ENCODE measurements around the gene CDH12. TPM values are rescaled to one million over a fixed set of nuclear protein-coding genes. Genes with fewer than 3 reads are reported as not detected.

Gene CDH12
- total and polyA plus RNA-seq, 10 of the 15 experiments (the other 5 are each of a cell fraction or from before 2014, with no cell fraction given): 0.03 to 0.16 TPM; not detected in 8

DNA sequence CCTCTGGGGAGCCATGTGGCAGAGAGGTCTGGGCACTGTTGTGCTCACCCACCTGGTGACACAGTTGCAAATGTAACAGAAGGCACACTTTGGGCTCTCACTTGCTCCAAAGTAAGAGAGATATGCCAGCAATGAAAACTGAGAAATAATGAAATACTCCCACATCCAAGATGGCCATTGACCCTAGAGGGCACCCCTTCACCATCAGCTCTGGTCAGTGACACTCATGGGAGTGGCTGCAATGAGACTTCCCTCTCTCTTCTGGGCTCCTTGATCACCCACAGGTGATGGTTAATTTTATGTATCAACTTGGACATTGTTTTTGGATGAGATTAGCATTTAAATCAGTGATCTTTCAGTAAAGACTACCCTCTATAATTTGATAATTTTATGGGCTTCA, 248.4 kb downstream of the CDH12 start:
- H3K9me3 ChIP-seq (replicated peaks; ENCODE audit: control insufficient read depth, insufficient read depth, low read length): no peaks in the 10 kb centered on the region
- intact Hi-C loops (cut with micrococcal nuclease; ENCODE audit: unreplicated experiment) (no loop called here), in situ Hi-C loops (cut with MboI) (no loop called here)
- no peaks in the 10 kb centered on the region for H3K4me1 ChIP-seq (ENCODE audit: control insufficient read depth, insufficient read depth, low read length)
- no TSS peak for BruUV-seq (replicated peaks)
- no peaks in the 10 kb centered on the region for H3K27me3 ChIP-seq (replicated peaks in 1 of 2; ENCODE audit: control insufficient read depth in 2 of 2, insufficient read depth in 2 of 2, low read length in 1 of 2)
- H3K36me3 ChIP-seq (ENCODE audit: control insufficient read depth in 2 of 2, insufficient read depth in 2 of 2, low read length in 1 of 2): no peaks in the 10 kb centered on the region
- H3K4me3 ChIP-seq: no peak overlapping the region
- no peak overlapping the region for H3K27ac ChIP-seq (ENCODE audit: control insufficient read depth, insufficient read depth)
- TF ChIP-seq NFIC (IDR thresholded peaks at IDR 0.05; ENCODE audit: low read depth, low read length) (no peak), FOXK2 (IDR thresholded peaks at IDR 0.05) (no peak), SPI1 (IDR thresholded peaks at IDR 0.05; ENCODE audit: borderline replicate concordance, insufficient read depth, low read depth, low read length) (no peak), ASH2L (IDR thresholded peaks at IDR 0.05; ENCODE audit: borderline replicate concordance, low read depth) (no peak), MXI1 (IDR thresholded peaks at IDR 0.05; ENCODE audit: low read depth, low read length) (no peak), POLR2AphosphoS5 (IDR thresholded peaks at IDR 0.05; ENCODE audit: low read length) (no peak), YBX1 (IDR thresholded peaks at IDR 0.05) (no peak), CREB1 (IDR thresholded peaks at IDR 0.05; ENCODE audit: low read depth) (no peak), MEF2A (IDR thresholded peaks at IDR 0.05; ENCODE audit: insufficient read depth, low read depth, low read length) (no peak)
- TF ChIP-seq, protein P1, sequence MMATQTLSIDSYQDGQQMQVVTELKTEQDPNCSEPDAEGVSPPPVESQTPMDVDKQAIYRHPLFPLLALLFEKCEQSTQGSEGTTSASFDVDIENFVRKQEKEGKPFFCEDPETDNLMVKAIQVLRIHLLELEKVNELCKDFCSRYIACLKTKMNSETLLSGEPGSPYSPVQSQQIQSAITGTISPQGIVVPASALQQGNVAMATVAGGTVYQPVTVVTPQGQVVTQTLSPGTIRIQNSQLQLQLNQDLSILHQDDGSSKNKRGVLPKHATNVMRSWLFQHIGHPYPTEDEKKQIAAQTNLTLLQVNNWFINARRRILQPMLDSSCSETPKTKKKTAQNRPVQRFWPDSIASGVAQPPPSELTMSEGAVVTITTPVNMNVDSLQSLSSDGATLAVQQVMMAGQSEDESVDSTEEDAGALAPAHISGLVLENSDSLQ (IDR thresholded peaks at IDR 0.05): no peak
- TF ChIP-seq, protein P2, sequence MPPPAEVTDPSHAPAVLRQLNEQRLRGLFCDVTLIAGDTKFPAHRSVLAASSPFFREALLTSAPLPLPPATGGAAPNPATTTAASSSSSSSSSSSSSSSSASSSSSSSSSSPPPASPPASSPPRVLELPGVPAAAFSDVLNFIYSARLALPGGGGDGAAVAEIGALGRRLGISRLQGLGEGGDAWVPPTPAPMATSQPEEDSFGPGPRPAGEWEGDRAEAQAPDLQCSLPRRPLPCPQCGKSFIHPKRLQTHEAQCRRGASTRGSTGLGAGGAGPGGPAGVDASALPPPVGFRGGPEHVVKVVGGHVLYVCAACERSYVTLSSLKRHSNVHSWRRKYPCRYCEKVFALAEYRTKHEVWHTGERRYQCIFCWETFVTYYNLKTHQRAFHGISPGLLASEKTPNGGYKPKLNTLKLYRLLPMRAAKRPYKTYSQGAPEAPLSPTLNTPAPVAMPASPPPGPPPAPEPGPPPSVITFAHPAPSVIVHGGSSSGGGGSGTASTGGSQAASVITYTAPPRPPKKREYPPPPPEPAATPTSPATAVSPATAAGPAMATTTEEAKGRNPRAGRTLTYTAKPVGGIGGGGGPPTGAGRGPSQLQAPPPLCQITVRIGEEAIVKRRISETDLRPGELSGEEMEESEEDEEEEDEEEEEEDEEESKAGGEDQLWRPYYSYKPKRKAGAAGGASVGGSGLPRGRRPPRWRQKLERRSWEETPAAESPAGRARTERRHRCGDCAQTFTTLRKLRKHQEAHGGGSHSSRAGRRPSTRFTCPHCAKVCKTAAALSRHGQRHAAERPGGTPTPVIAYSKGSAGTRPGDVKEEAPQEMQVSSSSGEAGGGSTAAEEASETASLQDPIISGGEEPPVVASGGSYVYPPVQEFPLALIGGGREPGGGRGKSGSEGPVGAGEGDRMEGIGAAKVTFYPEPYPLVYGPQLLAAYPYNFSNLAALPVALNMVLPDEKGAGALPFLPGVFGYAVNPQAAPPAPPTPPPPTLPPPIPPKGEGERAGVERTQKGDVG (CRISPR knock-in tag; IDR thresholded peaks at IDR 0.05): no peak
- ATAC-seq (no peak), DNase-seq (ENCODE audit: low read depth, low spot score) (no peak), FAIRE-seq (no peak)
- no peaks in the 10 kb centered on the region for H4K20me1 ChIP-seq (ENCODE audit: control insufficient read depth, insufficient read depth)
- ChIA-PET POLR2A (no interaction called here), RAD21 (ENCODE audit: unreplicated experiment) (no interaction called here), SMC1A (ENCODE audit: uncharacterized antibody, unreplicated experiment) (no interaction called here), CTCF (no interaction called here)
- H3K4me2 ChIP-seq (ENCODE audit: control insufficient read depth, insufficient read depth): no peak overlapping the region
- H2AFZ ChIP-seq (ENCODE audit: control insufficient read depth, low read depth, low read length): no peak overlapping the region
- H3K9ac ChIP-seq (ENCODE audit: control insufficient read depth, insufficient read depth, low read length): no peak overlapping the region
- H3K79me2 ChIP-seq (ENCODE audit: control insufficient read depth, insufficient read depth, low read length): no peaks in the 10 kb centered on the region

Measured in GM12878 (cell line).